Measurements from ENCODE around the gene LPCAT2.

The LPCAT2 gene

GRCh38 chr16:55500530-55501011 is 8.3 kb upstream of the LPCAT2 start:
- Histone ChIP-seq H3K4me3 (no peak overlapping the region), H3K27ac (peak overlapping the region in 18 of 21 experiments; percentile 6 to 78 (median 48))

DNA sequence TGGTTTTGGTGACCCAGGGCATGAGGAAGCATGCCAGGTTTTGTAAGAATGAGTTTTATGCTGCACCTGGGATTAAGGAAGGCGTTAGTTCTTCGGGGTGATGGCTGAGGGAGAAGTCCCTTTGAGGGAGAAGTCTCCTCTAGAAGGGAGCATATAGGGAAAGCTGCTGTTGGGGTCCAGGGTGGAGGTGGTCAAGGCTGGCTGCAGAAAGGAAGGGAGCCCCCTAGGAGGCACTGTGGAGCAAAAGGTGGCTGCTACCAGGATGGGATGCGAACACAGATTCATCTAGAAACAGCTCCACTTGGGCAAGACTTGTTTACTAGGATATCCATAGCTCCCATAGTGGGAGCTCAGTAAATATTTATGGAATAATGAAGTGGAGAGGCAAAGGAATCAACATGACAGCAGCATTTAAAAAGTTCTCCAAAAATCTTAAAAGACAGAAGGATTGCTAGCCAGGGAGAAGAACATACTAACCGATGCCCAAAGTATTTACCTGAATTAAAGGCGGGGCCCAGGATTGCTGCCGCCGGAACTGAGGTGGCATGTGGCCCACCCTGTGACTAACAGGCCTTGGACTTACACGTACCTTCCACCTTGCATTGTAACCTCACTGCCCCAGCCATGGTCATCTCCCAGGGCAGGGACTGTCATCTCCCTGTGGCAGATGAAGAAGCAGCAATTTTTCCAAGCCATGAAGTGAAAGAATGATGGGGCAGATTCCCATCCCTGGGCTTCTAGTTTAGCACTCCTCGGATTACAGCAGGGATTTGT is 7.1 kb upstream of the LPCAT2 start:
- no peak overlapping the region for H3K4me3 ChIP-seq
- H3K27ac ChIP-seq: peak overlapping the region in 3 of 21 experiments; percentile 21 to 78 (median 55)

DNA sequence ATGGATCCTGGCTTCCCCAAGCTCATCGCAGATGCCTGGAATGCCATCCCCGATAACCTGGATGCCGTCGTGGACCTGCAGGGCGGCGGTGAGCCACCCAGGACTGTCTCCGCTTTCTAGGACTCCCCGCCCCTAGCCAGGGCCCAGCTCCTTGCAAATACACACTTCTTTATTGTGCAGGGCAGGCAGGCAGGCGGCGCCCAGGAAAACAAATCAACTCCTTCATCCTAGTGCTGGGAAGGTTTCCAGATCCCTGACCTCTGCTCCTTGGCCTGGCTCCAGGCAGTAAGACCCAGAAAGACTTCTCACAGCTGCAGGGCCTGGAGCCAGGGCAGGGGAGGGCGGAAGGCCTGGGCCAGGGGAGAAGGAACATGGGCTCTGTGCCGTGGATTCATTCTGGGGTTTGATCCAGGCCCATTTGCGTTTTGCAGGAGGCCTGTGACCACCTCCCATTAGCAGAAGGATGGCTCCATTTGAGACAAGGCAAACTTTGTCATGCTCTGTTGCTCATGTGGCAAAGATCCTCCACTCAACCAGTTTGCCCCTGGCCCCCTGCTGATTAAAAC is 6.0 kb upstream of the LPCAT2 start:
- H3K4me3 ChIP-seq: no peak overlapping the region
- peak overlapping the region in 4 of 21 experiments; percentile 0 to 30 (median 18) for H3K27ac ChIP-seq

DNA sequence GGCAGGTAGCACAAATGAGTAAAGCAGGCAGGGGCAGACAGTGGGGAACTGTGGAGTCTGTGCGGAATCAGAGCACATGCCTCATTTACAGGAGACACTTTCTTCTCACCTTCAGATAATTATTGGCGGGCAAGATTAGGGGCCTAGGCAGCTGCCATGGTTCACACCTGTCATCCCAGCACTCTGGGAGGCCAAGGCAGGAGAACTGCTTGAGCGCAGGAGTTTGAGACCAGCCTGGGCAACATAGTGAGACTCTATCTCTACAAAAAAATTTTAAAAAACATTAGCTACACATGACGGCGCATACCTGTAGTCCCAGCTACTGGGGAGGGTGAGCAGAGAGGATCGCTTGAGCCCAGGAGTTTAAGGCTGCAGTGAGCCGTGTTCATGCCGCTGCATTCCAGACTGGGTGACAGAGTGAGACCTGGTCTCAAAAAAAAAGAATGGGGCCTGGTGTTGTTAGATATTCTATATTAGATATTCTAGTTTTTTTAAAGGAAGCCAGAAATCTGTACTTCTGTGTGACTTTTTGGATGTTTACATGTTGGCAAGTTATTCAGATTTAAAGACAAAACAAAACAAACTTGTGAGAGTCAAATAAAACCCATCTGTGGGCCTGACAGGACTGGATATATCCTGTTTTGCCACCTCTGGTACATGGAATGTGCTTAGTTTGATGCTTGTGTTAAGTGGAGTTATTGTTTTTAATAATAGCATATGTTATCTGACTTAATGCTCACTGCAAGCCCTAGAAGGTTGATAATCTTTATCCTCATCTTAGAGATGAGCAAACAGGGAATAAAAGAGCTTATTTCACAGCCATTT is 4.9 kb upstream of the LPCAT2 start:
- H3K4me3 ChIP-seq: no peak overlapping the region
- peak overlapping the region in 1 of 21 experiments; percentile 12 for H3K27ac ChIP-seq

DNA sequence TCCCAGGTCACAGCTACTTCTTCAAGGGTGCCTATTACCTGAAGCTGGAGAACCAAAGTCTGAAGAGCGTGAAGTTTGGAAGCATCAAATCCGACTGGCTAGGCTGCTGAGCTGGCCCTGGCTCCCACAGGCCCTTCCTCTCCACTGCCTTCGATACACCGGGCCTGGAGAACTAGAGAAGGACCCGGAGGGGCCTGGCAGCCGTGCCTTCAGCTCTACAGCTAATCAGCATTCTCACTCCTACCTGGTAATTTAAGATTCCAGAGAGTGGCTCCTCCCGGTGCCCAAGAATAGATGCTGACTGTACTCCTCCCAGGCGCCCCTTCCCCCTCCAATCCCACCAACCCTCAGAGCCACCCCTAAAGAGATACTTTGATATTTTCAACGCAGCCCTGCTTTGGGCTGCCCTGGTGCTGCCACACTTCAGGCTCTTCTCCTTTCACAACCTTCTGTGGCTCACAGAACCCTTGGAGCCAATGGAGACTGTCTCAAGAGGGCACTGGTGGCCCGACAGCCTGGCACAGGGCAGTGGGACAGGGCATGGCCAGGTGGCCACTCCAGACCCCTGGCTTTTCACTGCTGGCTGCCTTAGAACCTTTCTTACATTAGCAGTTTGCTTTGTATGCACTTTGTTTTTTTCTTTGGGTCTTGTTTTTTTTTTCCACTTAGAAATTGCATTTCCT is 3.4 kb upstream of the LPCAT2 start:
- H3K4me3 ChIP-seq: no peak overlapping the region
- H3K27ac ChIP-seq: peak overlapping the region in 1 of 21 experiments; percentile 13

DNA sequence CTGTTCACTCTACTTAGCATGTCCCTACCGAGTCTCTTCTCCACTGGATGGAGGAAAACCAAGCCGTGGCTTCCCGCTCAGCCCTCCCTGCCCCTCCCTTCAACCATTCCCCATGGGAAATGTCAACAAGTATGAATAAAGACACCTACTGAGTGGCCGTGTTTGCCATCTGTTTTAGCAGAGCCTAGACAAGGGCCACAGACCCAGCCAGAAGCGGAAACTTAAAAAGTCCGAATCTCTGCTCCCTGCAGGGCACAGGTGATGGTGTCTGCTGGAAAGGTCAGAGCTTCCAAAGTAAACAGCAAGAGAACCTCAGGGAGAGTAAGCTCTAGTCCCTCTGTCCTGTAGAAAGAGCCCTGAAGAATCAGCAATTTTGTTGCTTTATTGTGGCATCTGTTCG is 2.8 kb upstream of the LPCAT2 start:
- Histone ChIP-seq H3K4me3 (no peak overlapping the region), H3K27ac (no peak overlapping the region)

GRCh38 chr16:55506708-55507107 is 2.2 kb upstream of the LPCAT2 start:
- H3K27ac ChIP-seq: no peak overlapping the region
- H3K4me3 ChIP-seq: no peak overlapping the region

- peak overlapping the region in 13 of 21 experiments; percentile 5 to 90 (median 75) for H3K27ac ChIP-seq
- peak overlapping the region in 5 of 7 experiments; percentile 50 to 72 (median 62) for H3K4me3 ChIP-seq
Measured at GRCh38 chr16:55508271-55508921, 476 bp upstream of the LPCAT2 start.

DNA sequence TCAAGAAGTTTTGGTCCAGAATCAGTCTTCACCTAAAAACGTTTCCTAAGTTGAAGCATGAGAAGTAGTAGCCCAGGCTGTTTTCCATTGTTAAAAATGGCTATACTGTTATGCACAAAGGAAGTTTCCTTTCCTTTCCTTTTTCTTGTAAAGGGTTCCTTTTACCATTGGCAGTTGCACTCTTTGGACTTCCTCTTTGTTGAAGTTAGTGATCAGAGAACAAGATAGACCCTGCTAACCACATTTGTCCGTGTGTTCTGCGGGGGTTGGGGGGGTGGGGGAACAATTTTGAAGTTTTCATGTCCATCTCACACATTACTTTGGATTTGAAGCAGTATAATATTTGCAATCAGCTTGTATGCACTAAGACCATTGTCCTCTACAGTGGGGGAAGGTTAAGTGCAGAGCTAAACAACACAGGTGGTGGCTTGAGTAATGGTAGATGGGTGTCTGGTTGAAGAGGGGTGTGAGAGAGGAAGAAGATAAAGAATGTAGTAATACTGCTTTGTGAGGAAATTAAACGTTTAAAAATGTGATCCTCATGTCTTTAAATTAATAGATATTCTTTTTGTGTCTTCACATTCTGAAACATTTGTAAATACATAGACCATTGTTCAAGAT is 1.4 kb downstream of the LPCAT2 start:
- peak overlapping the region in 9 of 21 experiments; percentile 64 to 90 (median 82) for H3K27ac ChIP-seq
- peak overlapping the region in 6 of 7 experiments; percentile 50 to 72 (median 58) for H3K4me3 ChIP-seq

DNA sequence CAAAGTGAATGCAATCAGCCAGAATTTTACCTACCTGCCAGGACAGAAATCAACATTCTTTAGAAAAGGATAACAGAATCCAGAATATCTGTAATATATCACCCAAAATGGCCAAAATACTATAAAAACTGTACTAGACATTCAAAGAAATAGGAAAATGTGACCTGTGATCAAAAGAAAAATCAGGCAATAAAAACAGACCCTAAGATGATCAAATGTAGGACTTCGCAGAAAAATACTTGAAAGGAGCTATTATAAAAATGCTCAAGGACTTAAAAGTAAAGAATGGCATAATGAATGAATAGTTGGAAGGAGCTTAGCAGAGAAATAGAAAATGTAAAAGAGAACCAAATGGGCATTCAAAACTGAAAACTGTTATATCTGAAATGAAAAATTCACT is 4.1 kb downstream of the LPCAT2 start:
- no peak overlapping the region for H3K27ac ChIP-seq
- no peak overlapping the region for H3K4me3 ChIP-seq

GRCh38 chr16:55513616-55514015 is 4.7 kb downstream of the LPCAT2 start:
- no peak overlapping the region for H3K27ac ChIP-seq
- no peak overlapping the region for H3K4me3 ChIP-seq

DNA sequence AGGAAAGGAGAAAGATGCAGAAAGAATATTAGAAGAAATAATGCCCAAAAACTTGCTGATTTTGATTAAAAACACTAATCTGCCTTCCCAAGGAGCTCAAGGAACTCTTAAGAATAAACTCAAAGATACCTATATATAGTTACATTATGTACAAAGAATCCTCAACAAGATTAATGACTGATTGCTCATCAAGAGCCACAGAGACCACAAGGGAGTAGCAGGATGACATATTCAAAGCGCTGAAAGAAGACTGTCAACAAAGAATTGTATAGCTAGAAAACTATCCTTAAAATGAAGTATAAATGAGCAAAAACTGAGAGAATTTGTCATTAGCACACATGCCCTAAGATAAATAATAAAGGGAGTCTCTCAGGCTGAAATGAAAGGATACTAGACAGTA is 6.2 kb downstream of the LPCAT2 start:
- no peak overlapping the region for H3K27ac ChIP-seq
- no peak overlapping the region for H3K4me3 ChIP-seq

GRCh38 chr16:55521792-55522191 is 12.9 kb downstream of the LPCAT2 start:
- H3K4me3 ChIP-seq: no peak overlapping the region
- no peak overlapping the region for H3K27ac ChIP-seq

- peak overlapping the region in 2 of 21 experiments; percentile 22 to 26 for H3K27ac ChIP-seq
- no peak overlapping the region for H3K4me3 ChIP-seq
Measured at GRCh38 chr16:55526441-55526840, 17.6 kb downstream of the LPCAT2 start.

DNA sequence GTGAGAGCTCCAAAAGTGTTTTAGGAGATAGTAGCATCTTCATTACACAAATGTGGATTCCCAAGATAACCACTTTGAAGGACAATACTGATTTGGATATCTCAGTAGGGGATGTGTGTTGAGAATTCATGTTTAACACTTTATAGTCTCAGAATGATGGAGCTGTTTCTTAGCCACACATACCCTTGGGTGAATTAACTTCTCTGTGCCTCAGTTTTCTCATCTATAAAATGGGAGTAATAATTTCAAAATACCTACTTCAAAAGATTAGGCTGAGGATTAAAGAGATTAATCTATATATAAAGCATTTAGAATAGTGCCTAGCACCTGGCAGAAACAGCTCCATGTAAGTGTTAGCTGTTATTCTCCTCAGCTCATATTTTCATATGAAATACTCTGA is 19.0 kb downstream of the LPCAT2 start:
- Histone ChIP-seq H3K27ac (peak overlapping the region in 1 of 21 experiments; percentile 26), H3K4me3 (no peak overlapping the region)

- no peak overlapping the region for H3K4me3 ChIP-seq
- H3K27ac ChIP-seq: no peak overlapping the region
Measured at GRCh38 chr16:55529018-55529417, 20.1 kb downstream of the LPCAT2 start.

GRCh38 chr16:55530316-55530856 is 21.5 kb downstream of the LPCAT2 start:
- Histone ChIP-seq H3K27ac (no peak overlapping the region), H3K4me3 (no peak overlapping the region)

- no peak overlapping the region for H3K27ac ChIP-seq
- no peak overlapping the region for H3K4me3 ChIP-seq
Measured at GRCh38 chr16:55532227-55532626, 23.4 kb downstream of the LPCAT2 start.

DNA sequence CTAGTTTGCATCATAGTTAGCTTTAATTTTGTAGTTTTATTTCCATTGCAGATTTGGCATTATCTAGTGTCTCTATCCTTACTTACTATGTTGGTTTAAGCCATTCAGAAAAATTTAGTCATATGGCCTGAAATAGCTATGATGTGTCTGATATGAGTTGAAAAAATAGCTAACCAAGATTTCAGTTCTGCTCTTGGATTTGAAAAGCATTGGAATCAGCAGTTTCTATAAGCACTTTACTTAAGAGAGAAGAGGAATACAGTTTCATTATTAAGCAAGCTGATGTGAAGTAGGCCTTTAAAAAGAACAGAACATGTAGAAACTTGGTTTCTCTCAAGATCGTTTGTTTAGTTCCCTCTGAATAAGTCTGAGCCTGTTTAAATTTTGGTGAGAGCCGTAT is 25.9 kb downstream of the LPCAT2 start:
- Histone ChIP-seq H3K4me3 (no peak overlapping the region), H3K27ac (no peak overlapping the region)

Data from skin epidermis (tissue), 12 donors.